ENCODE results near the gene NBPF3. TPM values are rescaled to one million over a fixed set of nuclear protein-coding genes. Genes with fewer than 3 reads are reported as not detected.

Gene NBPF3
- total RNA-seq, 1 donor from 2014 or later = 11.0 TPM

DNA sequence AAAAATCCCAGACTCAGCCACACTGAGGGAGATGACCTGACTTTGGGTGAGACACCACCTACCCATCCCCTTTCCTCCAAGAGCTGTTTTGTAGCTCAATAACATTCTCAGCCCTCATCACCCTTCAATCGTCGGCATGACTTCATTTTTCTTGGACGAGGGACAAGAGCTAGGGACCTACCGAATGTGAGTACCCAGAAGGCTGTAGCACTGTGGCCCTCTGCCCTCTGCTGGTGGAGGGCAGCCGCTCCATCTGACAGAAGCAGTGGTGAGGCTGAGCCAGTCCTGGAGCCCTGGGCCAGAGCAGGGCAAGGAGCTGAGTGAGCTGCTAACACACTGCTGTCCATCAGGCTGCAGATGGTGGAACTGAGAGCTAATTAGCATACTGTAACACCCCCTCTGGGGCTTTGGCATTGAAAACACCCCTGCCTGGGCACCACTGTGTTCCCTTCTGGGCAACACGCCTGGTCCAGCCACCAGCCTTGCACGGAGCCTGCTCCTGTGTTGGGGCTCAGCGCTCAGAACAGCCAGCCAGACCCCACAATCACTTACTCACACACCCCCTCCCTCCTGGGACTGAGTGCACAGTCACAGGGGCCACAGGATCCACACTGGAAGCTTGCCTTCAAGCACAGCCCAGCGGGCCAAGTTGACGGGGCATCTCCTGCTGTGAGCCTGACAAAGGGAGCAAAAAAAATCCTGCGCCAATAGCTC is 51.0 kb downstream of the NBPF3 start:
- FAIRE-seq (no peak), DNase-seq (ENCODE audit: low spot score in 2 of 2) (no peak)

DNA sequence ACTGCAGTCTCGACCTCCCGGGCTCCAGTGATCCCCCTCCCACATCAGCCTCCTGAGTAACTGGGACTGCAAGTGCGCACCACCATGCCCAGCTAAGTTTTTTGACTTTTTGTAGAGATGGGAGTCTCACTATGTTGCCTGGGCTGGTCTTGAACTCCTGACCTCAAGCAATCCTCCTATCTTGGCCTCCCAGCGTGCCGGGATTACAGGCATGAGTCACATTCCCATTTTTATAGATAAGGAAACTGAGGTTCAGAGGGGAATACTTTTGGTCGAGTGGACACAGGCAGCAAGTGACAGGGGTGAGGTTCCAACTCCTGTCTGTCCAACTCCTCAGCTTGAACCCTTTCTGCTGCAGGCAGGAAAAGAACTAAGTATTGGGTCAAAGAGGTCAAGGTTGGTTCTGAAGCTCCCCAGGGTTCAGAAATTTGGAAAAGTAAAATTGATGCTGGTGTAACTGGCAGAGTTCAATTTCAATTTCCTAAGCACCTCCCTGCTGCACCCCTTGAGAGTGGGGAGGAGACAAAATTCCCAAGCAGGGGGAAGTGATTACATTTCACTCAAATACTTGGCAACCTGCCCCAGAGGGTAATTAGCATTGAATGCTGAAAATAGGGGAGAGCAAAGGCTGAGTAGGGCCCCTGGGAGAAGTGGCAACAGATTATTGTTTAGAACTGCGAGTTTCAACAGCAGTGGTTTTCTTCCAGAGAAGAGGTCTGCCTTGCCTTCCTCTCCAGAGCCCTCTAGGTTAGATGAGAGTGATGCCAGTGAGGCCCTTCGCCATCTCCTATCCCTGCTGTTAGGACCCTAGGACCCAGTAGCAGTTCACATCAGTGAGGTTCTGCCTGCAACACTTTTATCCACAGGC is 51.8 kb downstream of the NBPF3 start:
- DNase-seq (ENCODE audit: low spot score in 2 of 2) = no peak
- no peak for FAIRE-seq

DNA sequence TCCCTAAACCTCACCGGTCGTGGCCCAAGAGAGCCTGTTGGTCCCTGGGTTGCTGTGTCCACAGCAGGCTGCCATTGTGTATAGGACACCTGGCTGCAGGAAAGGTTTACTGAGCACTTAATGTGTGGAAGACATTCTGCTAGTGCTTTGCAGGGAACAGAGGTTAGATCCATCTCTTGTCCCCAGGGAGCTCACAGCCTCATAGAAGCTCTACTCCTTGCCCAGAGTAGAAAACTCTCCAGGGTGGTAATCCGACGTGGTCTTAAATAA is 52.4 kb downstream of the NBPF3 start:
- FAIRE-seq = no peak

DNA sequence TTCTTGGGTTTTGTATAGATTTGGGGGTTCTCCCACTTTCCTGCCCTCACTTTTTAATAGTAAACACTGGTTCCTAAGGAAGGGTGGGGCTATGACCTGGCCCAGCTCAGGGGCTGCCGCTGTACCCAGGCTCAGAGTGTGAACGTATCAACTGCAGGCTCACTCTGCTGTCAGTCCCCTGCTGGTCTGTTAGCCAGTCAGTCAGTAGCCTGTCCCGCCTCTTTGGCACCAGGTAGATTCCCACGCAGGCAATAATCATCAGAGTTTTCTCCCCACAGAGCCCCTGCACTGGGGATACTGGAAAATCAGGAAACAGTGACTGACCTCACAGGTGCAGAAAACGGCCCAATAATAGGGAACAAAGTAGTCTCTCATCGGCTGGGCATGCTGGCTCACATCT is 54.3 kb downstream of the NBPF3 start:
- DNase-seq (ENCODE audit: low spot score in 2 of 2) (no peak), FAIRE-seq (no peak)

More for the DNA sequence above, 52.4 kb downstream of the NBPF3 start:
- no peak for DNase-seq (ENCODE audit: low spot score in 2 of 2)

DNA sequence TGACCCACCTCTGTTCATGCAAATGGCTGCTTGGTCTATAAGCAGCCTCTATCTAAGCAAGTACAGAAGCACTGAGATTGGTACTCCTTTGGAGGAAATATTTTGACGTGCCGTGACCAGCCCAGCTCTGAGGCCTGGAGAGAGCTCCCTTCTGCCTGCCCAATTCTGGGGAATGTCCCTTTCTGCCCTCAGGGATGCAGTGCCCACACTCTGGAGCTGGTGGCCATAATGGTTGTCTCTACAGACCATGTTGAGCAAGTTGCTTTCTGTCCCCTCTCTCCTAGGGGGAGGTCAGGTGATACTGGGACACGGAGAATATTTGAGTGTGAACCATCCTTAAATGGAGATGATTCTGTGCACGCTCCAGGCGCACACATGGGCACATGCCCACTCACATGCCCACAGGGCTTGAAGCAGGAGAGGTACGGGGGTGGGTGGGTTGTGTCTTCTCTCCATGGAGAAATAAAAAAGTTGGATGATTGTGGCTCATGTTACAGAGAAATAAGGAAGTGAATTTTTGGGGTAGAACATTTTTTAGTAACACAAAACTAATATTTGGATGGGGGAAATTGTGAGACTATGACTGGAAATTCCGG is 55.4 kb downstream of the NBPF3 start:
- no peak for FAIRE-seq
- no peak for DNase-seq (ENCODE audit: low spot score in 2 of 2)

DNA sequence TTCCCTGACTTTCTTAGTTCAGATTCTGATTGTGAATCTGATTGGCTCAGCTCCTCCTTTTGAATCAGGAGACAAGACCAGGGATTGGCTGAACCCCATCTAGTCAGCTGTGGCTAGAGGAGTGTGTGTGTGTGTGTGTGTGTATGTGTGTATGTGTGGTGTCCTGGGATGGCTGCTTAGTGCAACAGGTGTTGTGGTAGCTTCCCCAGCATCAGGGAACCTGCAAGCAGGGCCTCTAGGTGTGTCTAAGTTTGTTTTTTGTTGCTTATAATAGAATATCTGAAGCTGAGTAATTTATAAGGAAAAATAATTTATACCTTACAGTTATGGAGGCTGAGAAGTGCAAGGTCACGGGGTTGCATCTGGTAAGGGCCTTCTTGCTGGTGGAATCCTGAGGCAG is 56.1 kb downstream of the NBPF3 start:
- DNase-seq (ENCODE audit: low spot score in 2 of 2) = no peak
- FAIRE-seq = no peak

DNA sequence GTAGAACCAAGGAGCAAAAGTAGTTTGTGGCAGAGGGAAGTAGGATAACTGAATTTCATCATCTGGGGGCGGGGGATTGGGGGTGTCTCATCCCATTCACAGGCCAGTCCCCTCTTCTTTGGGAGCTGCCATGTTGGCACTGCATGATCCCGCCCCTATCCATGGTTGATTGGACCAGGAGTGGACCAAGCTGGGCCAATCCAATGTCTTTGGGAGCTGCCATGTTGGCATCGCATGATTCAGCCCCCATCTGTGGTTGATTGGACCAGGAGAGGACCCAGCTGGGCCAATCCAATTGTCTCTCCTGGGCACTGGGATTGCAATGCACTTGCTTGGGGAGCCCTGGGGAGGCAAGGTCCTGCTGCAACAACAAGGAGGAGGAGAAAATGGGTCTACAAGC is 56.9 kb downstream of the NBPF3 start:
- FAIRE-seq (no peak), DNase-seq (ENCODE audit: low spot score in 2 of 2) (no peak)

DNA sequence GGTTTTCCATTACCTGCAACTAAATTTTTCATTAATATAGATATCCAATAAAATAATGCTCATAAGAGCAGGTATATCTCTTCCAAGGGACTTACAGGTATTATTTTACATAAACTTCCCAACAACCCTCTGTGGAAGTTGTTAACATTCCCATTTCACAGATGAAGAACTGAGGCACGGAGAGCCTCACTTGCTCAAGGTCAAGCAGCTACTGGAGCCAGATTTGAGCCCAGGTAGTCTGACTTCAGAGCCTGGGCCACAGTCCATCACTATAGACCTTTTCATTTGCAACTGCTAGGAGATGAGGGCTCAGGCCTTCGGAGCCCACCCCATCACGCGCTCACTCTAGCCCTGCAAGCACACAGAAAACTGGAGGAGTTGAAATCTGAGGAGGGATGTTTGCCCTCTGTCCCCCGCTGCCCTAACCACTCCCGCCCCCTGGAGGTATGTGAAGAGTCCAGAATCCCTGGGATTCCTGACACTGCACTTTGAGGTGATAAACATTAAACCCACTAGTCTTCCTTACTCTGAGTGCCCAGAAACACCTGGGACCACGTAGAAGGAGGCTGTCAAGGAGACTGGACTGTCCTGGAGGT is 57.6 kb downstream of the NBPF3 start:
- FAIRE-seq (no peak), DNase-seq (ENCODE audit: low spot score in 2 of 2) (no peak)

DNA sequence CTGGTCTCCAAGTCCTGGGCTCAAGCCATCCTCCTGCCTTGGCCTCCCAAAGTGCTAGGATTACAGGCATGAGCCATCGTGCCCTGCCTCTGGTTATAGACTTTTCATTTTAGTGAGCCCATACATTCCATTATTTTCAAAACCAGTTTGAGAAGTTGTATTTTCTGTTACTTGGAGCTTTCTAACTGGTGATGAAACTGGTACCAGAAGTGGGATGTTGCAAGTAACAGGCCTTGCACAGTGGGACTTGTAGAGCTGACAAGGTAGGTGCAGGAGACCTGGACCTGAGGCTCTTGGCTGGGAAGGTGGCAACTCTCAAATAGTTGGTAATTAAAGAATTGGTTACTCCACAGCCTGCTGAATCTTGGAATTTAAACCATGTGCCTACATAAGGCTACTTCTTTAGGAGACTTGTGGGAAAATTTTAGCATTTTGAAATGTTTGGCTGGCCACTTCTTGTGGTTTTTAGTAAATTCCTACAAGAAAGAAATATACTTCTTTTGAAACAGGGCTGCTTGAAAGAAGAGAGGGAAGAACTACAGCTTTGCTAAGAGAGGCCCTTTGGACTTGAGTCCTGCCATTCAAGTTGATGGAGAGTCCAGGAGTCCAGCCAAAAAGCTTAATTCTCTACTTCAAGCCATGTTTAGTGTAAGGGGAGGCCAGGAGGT is 59.5 kb downstream of the NBPF3 start:
- DNase-seq (ENCODE audit: low spot score in 2 of 2) (no peak), FAIRE-seq (no peak)

DNA sequence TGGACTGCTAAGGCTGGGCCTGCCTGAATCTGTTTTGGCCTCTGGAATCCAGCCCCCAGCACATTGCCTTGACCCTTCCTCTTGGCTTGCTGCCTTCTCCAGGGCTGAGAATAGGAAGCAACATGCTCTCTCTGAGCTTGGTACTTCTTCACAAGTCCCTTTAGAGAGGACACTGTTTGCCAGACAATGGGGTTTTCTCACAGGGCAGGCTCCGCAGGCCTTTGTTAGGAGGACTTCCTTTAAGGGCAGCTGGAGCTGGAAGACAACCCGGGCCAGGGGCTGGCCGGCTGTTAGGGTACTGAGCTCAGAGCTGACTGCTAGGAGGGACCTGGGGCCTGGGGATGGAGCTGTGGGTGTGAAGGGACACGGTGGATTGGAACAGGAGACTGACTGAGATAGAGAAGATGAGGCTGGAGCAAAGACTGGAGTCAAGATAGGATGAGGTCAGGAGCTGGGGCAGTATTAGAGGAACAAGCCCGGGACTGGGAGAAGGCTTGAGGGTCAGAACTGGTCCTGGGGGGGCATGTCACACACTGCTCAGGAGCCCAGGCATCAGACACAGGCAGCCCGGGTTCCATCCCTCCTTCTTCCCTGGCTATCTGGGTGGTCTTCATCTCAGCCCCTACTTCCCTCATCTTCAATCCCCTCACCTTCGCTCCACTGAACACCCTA is 63.9 kb downstream of the NBPF3 start:
- DNase-seq (ENCODE audit: low spot score in 2 of 2) = no peak

DNA sequence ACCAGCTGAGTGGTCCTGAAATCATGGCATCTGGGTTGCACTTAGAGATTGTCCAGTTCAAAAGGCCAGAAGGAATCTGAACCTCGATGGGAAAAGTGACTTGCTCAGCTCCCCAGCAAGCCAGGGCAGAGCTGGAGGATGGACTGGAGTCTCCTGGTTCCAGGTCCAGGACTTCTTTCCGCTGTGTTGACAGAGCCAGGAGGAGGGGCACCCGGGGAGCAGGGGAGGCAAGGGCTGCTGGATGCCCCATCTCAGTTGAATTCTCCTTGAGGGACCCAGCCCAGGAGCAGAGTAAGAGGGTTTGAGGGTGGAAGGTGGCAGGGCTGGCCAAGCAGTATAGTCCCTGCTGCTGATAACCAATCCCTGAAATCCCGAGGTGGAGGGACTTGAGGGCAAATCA is 66.9 kb downstream of the NBPF3 start:
- FAIRE-seq (no peak), DNase-seq (ENCODE audit: low spot score in 2 of 2) (no peak)

More for the DNA sequence above, 63.9 kb downstream of the NBPF3 start:
- FAIRE-seq = no peak

DNA sequence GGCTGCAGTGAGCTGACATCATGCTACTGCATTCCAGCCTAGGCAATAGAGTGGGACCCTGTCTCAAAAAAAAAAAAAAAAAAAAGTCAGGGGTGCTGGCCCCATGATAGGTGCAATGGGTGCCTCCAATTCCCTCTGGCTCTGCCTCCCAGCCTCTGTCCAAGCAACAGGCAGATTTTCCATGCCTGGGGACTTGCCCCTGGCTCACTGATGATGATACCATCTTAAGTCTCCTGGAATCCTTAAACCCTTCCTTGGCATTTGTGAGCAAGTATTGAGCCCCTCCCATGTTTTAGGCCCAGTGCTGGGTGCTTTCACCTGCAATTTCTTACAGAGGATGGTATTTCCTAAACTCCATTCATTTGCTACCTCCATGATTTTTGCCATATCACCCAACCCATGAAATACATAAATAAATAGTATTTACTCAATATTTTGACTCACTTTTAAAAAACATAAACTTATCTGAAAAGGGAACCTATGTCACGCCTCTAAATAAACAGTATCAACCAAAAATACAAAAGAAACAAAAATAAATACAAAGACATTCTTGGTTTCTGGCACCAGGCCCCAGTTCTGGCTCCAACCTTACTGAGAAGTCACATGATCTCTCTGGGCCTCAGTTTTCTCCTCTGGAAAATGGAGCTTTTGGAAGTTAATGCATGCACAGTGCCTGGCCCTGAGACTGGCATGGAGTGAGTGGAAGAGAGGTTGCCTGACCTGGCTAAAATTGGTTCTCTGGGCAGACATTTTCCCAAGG is 67.8 kb downstream of the NBPF3 start:
- no peak for FAIRE-seq
- no peak for DNase-seq (ENCODE audit: low spot score in 2 of 2)

DNA sequence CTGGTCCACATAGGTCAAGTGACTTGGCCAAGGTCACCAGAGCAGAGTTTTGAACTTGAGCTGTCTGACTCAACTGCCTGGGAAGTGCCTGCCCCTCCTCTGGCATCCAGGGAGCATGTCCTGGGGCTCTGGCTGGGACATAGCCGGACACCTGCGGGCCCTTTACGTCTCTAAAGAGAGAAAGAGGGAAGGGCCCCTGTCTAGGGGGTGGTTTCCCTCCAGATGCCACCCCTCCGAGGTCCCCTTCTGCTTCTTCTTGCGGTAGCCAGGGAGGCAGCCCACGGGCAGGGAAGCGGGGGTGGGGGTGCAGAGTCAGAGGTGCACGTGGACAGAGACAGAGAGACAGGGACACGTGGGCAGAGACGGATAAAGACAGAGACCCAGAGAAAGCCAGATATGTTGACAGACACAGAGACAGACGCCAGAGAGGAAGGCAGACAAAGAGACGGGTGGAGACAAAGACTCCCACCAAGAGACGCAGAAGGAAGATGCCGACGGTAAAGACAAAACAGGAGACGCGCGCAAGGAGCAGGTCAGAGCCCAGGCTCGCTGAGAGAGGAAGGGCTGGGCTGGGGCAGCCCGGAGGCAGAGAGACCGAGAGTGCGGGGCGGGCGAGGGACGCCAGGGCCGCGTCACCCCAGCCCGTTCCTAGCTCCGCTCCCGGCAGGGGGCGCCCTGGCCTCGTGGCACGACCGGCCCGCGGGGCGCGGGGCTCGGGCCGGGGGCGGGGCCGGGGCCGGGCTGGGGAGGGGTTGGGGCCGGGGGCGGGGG is 68.8 kb downstream of the NBPF3 start:
- peak; percentile 83 to 88 for DNase-seq (ENCODE audit: low spot score in 2 of 2)
- no peak for FAIRE-seq

DNA sequence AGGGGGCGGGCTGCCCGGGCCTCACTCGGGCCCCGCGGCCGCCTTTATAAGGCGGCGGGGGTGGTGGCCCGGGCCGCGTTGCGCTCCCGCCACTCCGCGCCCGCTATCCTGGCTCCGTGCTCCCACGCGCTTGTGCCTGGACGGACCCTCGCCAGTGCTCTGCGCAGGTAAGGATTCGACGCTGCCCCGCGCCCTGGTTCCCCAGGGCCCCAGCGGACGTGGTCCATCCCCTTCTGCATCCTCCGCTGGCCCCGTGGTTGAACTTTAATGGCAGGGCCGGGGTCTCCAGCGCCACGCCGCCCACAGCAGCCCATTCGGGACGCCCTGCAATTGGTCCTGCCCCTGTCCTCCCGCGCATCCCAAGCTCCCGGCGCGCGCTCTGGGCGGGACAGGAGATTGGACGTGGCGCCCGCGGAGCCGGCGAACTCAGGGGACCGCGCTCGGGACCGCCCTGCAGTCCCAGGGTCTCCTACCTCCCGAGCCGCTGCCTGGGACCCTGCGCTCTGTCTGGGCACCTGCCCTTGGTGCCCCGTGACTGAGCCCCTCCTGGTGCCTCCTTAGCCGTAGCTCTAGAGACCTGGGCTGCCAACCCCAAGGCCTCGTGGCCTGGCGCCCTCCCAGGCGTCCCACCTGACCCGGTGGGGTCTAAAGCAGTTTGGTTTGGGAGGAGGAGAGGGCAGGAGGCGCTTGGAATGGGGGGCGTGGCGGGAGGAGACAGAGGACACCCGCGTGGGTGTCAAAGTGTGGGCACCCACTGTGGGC is 69.6 kb downstream of the NBPF3 start, which contains the start of gene ALPL:
Gene ALPL (plus strand): TSS at position 73 of the 762 bp plus-strand sequence. CDS start 44,659 bp downstream, outside the sequence.
- DNase-seq (ENCODE audit: low spot score in 2 of 2) (no peak), FAIRE-seq (no peak)

DNA sequence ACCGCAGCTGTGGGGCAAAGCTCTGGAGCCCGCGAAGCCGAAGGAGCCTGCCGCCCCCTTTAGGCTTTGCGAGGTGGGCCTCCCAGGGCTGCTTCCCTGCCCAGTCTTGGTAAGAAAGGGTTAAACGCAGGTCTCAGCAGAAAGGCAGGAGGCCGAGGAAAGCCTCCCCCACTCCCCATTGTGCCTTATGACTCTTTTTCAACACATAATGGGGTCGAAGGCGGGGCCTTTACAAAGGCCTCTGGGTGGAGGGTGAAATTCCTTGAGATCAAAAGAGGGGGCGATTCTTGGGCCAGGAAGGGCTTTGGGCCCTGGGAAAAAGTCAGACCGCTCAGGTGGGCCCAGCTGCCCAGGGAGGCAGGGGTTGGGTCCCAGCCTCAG is 70.2 kb downstream of the NBPF3 start:
- DNase-seq (ENCODE audit: low spot score in 2 of 2) (no peak), FAIRE-seq (no peak)

DNA sequence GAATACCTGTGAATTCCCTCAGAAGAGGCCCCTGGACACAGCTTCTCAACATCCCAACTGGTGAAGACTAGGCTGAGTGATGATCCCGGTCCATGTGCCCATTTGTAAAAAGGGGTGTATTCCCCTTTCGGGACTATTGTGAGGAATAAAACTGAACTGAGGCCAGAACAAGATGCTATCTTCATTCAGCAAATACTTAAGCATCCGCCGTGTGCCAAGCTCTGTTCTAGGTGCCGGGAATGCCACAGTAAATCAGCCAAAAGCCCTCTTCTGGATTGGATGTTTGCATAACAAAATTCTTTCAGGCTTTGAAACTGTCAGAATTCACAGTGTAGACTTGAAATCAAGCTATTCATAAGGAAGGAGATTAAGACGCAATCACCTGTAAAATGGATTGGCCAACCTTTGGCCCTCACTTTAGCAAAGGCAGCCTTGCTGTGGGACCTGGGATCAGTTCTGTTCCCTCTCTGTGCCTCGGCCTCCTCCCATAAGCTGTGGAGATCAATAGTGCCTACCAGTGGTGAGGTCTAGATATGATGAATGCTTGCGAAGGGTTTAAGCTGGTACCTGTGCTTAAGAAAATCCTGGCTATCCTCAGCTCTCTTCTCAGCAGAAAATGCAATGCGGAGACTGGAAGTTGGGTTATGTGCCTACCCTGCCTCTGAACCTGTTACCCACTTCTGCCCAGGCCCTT is 71.1 kb downstream of the NBPF3 start:
- no peak for FAIRE-seq

More for the DNA sequence above, 71.1 kb downstream of the NBPF3 start:
- DNase-seq (ENCODE audit: low spot score in 2 of 2) = no peak

Data from frontal cortex (tissue), 4 donors.